B cell (primary cell): ENCODE measurements around the gene TRDN. TPM values are rescaled to one million over a fixed set of nuclear protein-coding genes. Genes with fewer than 3 reads are reported as not detected.

Experiments
- ATAC-seq: fragments of 200-7000 bp; cut with Tn5 transposase; one replicate; pipeline ENCODE4 v1.10.0; 2021; ENCODE audit warnings: low read depth, mild to moderate bottlenecking, moderate number of reproducible peaks, moderate library complexity
- CTCF ChIA-PET: fragments of 350-600 bp; sonication (Branson Sonifier 250); formaldehyde crosslinking; loops from one replicate; lab custom pipeline; 2021; ENCODE audit warnings: antibody characterized with exemption, inconsistent platforms; lab: Charles Lee
- POLR2A ChIA-PET: fragments of 350-600 bp; sonication (Branson Sonifier 250); formaldehyde crosslinking; loops from one replicate; lab custom pipeline; 2021; ENCODE audit warnings: antibody characterized with exemption; lab: Charles Lee
- DNase-seq: peaks from one replicate; pipeline ENCODE4 v3.0.0; 2013
- H2AFZ ChIP-seq: 2 replicates; pipeline ENCODE4 v1.6.1; 2012; ENCODE audit warnings: mild to moderate bottlenecking, low read depth, low read length; ENCODE audit not compliant: insufficient read depth, poor library complexity, severe bottlenecking
- H3K27ac ChIP-seq, 2 donors: 1 replicate in 1 of 2; 2 replicates in 1 of 2; pipeline ENCODE4 v1.5.1; 2012 to 2013; ENCODE audit warnings: low read length in 2 of 2, mild to moderate bottlenecking in 2 of 2, moderate library complexity in 1 of 2
- H3K27me3 ChIP-seq, 4 experiments: fragments of 200-600 bp in 1 of 4; sonication (generic) in 1 of 4; replicated peaks in 1 of 4; 1 replicate in 2 of 4; 2 replicates in 2 of 4; pipeline versions ENCODE4 v1.6.1 to v1.7.0; 2013 to 2016; ENCODE audit warnings: low read length in 3 of 4, mild to moderate bottlenecking in 2 of 4, mixed read lengths in 1 of 4, moderate library complexity in 1 of 4; ENCODE audit not compliant: insufficient read depth in 4 of 4, control insufficient read depth in 3 of 4; ENCODE audit errors: control extremely low read depth in 1 of 4
- H3K36me3 ChIP-seq, 2 experiments: replicated peaks in 1 of 2; 1 replicate in 1 of 2; 2 replicates in 1 of 2; pipeline versions ENCODE4 v1.6.1 to v1.7.1; 2013; ENCODE audit warnings: low read length in 1 of 2; ENCODE audit not compliant: insufficient read depth in 2 of 2, control insufficient read depth in 1 of 2; ENCODE audit errors: control extremely low read depth in 1 of 2, extremely low read depth in 1 of 2
- H3K4me1 ChIP-seq, 2 donors: fragments of 200-600 bp in 1 of 2; sonication (generic) in 1 of 2; 1 replicate in 1 of 2; 2 replicates in 1 of 2; pipeline versions ENCODE4 v1.5.1 to v1.6.1; 2013 to 2017; ENCODE audit warnings: low read length in 2 of 2; ENCODE audit not compliant: control insufficient read depth in 2 of 2, insufficient read depth in 2 of 2
- H3K4me2 ChIP-seq: replicated peaks from 2 replicates; pipeline ENCODE3; 2012; ENCODE audit warnings: mild to moderate bottlenecking, low read depth, low read length; ENCODE audit not compliant: poor library complexity, severe bottlenecking
- H3K4me3 ChIP-seq, 5 experiments: fragments of 200-600 bp in 1 of 5; sonication (generic) in 1 of 5; 1 replicate in 3 of 5; 2 replicates in 2 of 5; pipeline versions ENCODE4 v1.5.1 to v1.7.0; 2011 to 2016; ENCODE audit warnings: low read length in 4 of 5, mild to moderate bottlenecking in 4 of 5, low read depth in 2 of 5, control low read depth in 1 of 5, moderate library complexity in 1 of 5; ENCODE audit not compliant: insufficient read depth in 1 of 5; ENCODE audit errors: control extremely low read depth in 1 of 5, extremely low read depth in 1 of 5
- H3K79me2 ChIP-seq: fragments of 200-600 bp; sonication (generic); one replicate; pipeline ENCODE4 v1.6.0; 2016; ENCODE audit warnings: low read length; ENCODE audit not compliant: control insufficient read depth, insufficient read depth
- H3K9ac ChIP-seq: fragments of 200-600 bp; sonication (generic); 2 replicates; pipeline ENCODE4 v1.6.1; 2017; ENCODE audit warnings: mild to moderate bottlenecking, low read length, moderate library complexity
- H3K9me3 ChIP-seq, 3 donors: one replicate each; pipeline versions ENCODE4 v1.6.1 to v1.7.1; 2013; ENCODE audit warnings: low read length in 2 of 3; ENCODE audit not compliant: control insufficient read depth in 2 of 3, insufficient read depth in 1 of 3; ENCODE audit errors: control extremely low read depth in 1 of 3
- H4K20me1 ChIP-seq: 2 replicates; pipeline ENCODE4 v1.6.0; 2012; ENCODE audit warnings: mild to moderate bottlenecking, low read length; ENCODE audit not compliant: insufficient read depth, control insufficient read depth, poor library complexity, severe bottlenecking
- H3K27ac Mint-ChIP-seq: one replicate; pipeline ENCODE4 v1.8.0; 2021; ENCODE audit warnings: mixed read lengths
- H3K27me3 Mint-ChIP-seq: one replicate; pipeline ENCODE4 v1.8.0; 2021; ENCODE audit warnings: mixed read lengths
- H3K4me1 Mint-ChIP-seq: one replicate; pipeline ENCODE4 v1.8.0; 2021; ENCODE audit warnings: mixed read lengths
- H3K4me3 Mint-ChIP-seq: one replicate; pipeline ENCODE4 v1.8.0; 2021; ENCODE audit warnings: mixed read lengths
- H3K9me3 Mint-ChIP-seq: one replicate; pipeline ENCODE4 v1.8.0; 2022; ENCODE audit warnings: mixed read lengths; ENCODE audit not compliant: insufficient read depth
- CTCF ChIP-seq: fragments of 200-600 bp; IDR thresholded peaks from one replicate; pipeline ENCODE4 v1.8.0; 2022; ENCODE audit warnings: antibody characterized with exemption, mild to moderate bottlenecking
- EZH2 ChIP-seq: IDR thresholded peaks from 2 replicates; pipeline ENCODE4 v1.6.1; 2012; ENCODE audit warnings: borderline replicate concordance, low read depth, mild to moderate bottlenecking, moderate library complexity, low read length; ENCODE audit not compliant: insufficient read depth, poor library complexity, severe bottlenecking
- WGBS: methylation state at CpG from one replicate; pipeline ENCODE4 v1.1.5; 2013; ENCODE audit warnings: missing lambda C conversion rate; ENCODE audit not compliant: insufficient coverage; 5-methylcytosine and 5-hydroxymethylcytosine counted together
- intact Hi-C: fragments of 100-400 bp; cut with micrococcal nuclease; formaldehyde crosslinking; loops from one replicate; pipeline ENCODE4 v1.10.0; 2022
- polyA plus RNA-seq: library from polyadenylated mRNA; depleted of rRNA; stranded (reverse); fragments of >200 nt; gene quantifications from 2 replicates; pipeline ENCODE4 v1.2.3, GENCODE V29; 2012
- total RNA-seq, 2 donors: library from RNA; stranded (reverse); fragments of 120-200 nt in 1 of 2; gene quantifications; 1 replicate in 1 of 2; 2 replicates in 1 of 2; pipeline versions ENCODE4 v1.2.3 to v1.2.4, GENCODE V29; 2013 to 2022

TRDN gene
- total and polyA plus RNA-seq, 2 donors (not counting 1 experiment from before 2014, with no cell fraction given), result not detected

GRCh38 chr6:123380257-123380656 is 256.5 kb downstream of the TRDN start:
- H3K9me3 Mint-ChIP-seq, result no peaks in the 10 kb centered on the region
- 59% methylated on average over 2 of the region's 5 CpGs for WGBS
- ATAC-seq (no peak), DNase-seq (no peak)
- intact Hi-C loops, result no loop called here
- CTCF ChIA-PET, result no interaction called here
- H3K27me3 Mint-ChIP-seq, result no peaks in the 10 kb centered on the region
- H3K27me3 ChIP-seq, result no peaks in the 10 kb centered on the region
- H3K4me3 ChIP-seq, result no peak overlapping the region
- no peak overlapping the region for H2AFZ ChIP-seq
- no peak overlapping the region for H3K4me3 Mint-ChIP-seq
- POLR2A ChIA-PET, result no interaction called here
- H3K36me3 ChIP-seq, result no peaks in the 10 kb centered on the region
- no peak overlapping the region for H3K27ac ChIP-seq
- H3K9me3 ChIP-seq, result no peaks in the 10 kb centered on the region
- no peaks in the 10 kb centered on the region for H3K4me1 Mint-ChIP-seq
- no peak overlapping the region for H3K27ac Mint-ChIP-seq
- H4K20me1 ChIP-seq, result no peaks in the 10 kb centered on the region
- H3K9ac ChIP-seq, result no peak overlapping the region
- no peak for TF ChIP-seq CTCF
- TF ChIP-seq EZH2, result no peak
- no peak overlapping the region for H3K4me2 ChIP-seq
- no peaks in the 10 kb centered on the region for H3K4me1 ChIP-seq
- H3K79me2 ChIP-seq, result no peaks in the 10 kb centered on the region

- ChIA-PET CTCF (no interaction called here), POLR2A (no interaction called here)
- H4K20me1 ChIP-seq, result no peaks in the 10 kb centered on the region
- no peak overlapping the region for H3K27ac ChIP-seq
- no peak overlapping the region for H3K4me2 ChIP-seq
- H3K4me3 ChIP-seq, result no peak overlapping the region
- intact Hi-C loops, result no loop called here
- TF ChIP-seq CTCF, result no peak
- TF ChIP-seq EZH2, result no peak
- H2AFZ ChIP-seq, result no peak overlapping the region
- no peak overlapping the region for H3K4me3 Mint-ChIP-seq
- H3K27me3 Mint-ChIP-seq, result no peaks in the 10 kb centered on the region
- no peaks in the 10 kb centered on the region for H3K4me1 Mint-ChIP-seq
- no peaks in the 10 kb centered on the region for H3K36me3 ChIP-seq
- no peak for DNase-seq
- no peaks in the 10 kb centered on the region for H3K9me3 ChIP-seq
- no peaks in the 10 kb centered on the region for H3K4me1 ChIP-seq
- peaks cover 3% of the 10 kb centered on the region for H3K9me3 Mint-ChIP-seq
- no peak for ATAC-seq
- H3K9ac ChIP-seq, result no peak overlapping the region
- no peaks in the 10 kb centered on the region for H3K79me2 ChIP-seq
- WGBS, result 100% methylated on average over 1 of the region's 2 CpGs
- H3K27ac Mint-ChIP-seq, result no peak overlapping the region
- no peaks in the 10 kb centered on the region for H3K27me3 ChIP-seq
These were observed 264.0 kb downstream of the TRDN start for GRCh38 chr6:123372737-123373136.
